GM18909 (cell line): ENCODE data around the gene PPM1M.

ENCODE experiments used
- ATAC-seq: cut with Tn5 transposase; IDR thresholded peaks from one replicate; pipeline ENCODE4 v1.9.1; 2021; ENCODE audit warnings: mild to moderate bottlenecking; ENCODE audit not compliant: unreplicated experiment, poor library complexity

Gene PPM1M, protein sequence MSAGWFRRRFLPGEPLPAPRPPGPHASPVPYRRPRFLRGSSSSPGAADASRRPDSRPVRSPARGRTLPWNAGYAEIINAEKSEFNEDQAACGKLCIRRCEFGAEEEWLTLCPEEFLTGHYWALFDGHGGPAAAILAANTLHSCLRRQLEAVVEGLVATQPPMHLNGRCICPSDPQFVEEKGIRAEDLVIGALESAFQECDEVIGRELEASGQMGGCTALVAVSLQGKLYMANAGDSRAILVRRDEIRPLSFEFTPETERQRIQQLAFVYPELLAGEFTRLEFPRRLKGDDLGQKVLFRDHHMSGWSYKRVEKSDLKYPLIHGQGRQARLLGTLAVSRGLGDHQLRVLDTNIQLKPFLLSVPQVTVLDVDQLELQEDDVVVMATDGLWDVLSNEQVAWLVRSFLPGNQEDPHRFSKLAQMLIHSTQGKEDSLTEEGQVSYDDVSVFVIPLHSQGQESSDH

GRCh38 chr3:52245322-52246263 is at the start of gene PPM1M:
Gene PPM1M, plus strand, starts transcription at chr3:52245759. Its CDS starts 66 bp downstream, at chr3:52245825.
- peak; percentile 34 for ATAC-seq

DNA sequence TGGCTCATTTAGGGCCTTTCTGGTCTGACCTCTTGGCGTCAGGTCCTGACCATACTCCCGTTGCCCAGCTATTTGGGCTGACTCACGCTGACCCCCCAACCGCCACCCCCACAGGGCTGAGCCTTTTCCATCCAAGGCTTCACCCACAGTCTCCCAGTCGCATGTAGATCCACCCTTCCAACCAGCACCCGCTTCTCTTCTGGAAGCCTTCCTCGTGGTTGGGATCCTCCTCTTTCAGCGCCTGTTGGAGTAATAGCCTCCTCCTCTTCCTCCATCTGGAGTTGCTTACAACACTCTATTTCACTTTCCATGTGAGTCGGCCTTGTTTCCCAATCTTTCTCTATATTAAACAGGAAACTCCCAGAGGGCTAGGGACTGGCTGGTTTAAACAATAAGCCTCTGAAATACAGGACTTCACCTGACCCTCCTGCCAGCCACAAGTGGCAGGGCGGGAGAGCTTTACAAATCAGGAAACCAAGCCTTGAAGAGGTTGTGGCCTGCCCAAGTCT is 49.7 kb upstream of the PPM1M start:
- ATAC-seq: no peak

DNA sequence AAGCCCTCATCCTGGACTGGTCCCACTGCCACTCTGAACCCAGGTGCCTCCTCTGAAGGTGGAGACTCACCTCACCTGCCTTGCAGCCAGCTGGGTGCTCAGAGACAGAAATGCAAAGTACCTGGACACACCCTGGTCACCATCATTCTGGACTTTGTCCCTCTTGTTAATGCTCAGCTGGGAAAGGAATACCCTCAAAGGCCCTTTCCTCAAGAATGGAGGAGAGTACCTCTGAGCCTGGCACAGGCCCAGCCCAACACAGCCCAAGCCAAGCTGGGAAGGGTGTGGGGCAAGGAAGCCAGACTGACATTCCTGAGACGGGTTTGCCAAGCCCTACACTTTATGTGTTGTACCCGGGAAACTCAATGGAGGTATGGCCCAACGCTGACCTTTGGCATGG is 48.6 kb upstream of the PPM1M start:
- ATAC-seq: no peak

GRCh38 chr3:52197499-52197841 is 48.1 kb upstream of the PPM1M start:
- no peak for ATAC-seq

- ATAC-seq: peak; percentile 83
Measured at GRCh38 chr3:52197842-52198625, 47.5 kb upstream of the PPM1M start, which contains the start of gene ALAS1. Gene ALAS1, plus strand, starts transcription at chr3:52198160. Its CDS starts 1,082 bp downstream, at chr3:52199242.

- ATAC-seq: no peak
Measured at GRCh38 chr3:52198643-52199608, 46.6 kb upstream of the PPM1M start.

- ATAC-seq: no peak
Measured at GRCh38 chr3:52200981-52201679, 44.4 kb upstream of the PPM1M start.

DNA sequence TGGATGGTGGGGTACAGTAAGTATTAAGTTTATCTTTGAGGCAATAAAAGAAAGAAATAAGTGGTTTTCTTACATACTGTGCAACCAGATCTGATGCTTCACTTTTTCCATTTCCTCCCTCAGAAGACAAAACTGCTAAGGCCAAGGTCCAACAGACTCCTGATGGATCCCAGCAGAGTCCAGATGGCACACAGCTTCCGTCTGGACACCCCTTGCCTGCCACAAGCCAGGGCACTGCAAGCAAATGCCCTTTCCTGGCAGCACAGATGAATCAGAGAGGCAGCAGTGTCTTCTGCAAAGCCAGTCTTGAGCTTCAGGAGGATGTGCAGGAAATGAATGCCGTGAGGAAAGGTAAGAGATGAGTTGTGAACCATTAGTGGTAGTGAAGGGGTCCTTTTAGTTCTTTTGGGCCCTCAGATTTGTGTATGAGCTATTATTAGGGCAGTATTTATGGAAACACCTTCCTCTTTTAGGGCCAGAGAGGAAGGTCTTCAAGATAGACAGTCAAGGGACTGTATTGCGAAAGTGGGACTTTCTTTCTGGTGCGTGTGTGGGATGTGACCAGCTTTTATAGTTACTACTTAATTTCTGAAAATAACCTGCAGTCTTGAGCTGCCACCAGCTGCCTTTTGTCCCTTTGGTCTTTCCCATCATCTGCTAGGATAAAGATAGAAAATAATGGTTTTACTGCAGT is 43.0 kb upstream of the PPM1M start:
- ATAC-seq: no peak

DNA sequence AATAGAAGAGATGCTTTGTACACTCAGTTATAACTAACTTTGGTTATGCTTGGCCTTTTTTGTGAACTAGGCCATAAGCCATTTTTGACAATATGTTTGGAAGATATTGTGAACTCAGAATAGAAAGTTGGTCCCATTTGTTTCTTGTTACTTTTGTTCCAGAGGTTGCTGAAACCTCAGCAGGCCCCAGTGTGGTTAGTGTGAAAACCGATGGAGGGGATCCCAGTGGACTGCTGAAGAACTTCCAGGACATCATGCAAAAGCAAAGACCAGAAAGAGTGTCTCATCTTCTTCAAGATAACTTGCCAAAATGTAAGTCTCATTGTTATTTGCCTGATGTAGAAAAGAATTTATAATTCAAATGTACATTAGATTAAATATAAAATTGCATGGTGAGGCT is 41.9 kb upstream of the PPM1M start:
- no peak for ATAC-seq

DNA sequence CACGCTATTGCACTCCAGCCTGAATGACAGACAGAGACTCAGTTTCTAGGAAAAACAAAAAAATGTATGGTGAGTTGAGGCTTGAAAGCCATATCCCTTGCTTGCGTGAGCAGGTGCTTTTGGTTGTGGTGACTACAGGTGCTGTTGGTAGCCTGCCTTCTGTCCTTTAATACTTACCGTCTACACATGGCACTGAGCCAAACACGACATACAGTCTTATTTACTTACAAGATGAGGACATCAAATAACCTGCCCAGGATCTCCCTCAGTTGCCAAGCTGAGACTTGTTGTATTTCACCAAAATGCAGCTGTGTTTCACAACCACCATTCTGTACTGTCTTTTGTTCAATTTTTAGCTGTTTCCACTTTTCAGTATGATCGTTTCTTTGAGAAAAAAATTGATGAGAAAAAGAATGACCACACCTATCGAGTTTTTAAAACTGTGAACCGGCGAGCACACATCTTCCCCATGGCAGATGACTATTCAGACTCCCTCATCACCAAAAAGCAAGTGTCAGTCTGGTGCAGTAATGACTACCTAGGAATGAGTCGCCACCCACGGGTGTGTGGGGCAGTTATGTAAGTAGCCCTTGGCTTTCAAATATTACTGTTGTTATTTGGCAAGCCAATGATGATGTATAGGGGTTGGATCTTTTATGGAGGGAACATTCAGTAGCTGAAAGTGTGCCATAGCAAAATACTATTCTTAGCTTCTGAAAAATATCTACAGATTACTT is 41.1 kb upstream of the PPM1M start:
- ATAC-seq: no peak

DNA sequence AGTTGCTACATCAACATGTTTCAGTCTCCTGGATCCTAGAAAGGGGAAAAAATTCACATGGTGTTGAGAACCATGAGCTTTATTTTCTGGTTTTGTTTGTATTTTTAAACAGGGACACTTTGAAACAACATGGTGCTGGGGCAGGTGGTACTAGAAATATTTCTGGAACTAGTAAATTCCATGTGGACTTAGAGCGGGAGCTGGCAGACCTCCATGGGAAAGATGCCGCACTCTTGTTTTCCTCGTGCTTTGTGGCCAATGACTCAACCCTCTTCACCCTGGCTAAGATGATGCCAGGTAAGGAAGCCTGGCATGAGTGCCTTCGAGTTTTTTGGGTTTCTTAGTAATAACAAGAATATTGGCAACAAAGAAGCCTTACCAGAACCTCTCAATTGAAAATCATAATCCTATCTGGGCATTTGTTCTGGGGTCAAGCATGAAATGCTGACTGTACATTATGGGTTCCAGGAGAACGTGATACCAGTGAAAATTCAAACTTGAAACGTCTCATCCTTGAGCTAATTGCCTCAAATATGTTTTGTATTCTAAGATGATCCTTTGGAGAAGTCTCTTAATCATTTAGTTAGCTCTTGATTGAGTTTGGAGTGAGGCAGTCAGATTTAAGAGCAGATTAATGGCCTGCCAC is 39.7 kb upstream of the PPM1M start:
- no peak for ATAC-seq

DNA sequence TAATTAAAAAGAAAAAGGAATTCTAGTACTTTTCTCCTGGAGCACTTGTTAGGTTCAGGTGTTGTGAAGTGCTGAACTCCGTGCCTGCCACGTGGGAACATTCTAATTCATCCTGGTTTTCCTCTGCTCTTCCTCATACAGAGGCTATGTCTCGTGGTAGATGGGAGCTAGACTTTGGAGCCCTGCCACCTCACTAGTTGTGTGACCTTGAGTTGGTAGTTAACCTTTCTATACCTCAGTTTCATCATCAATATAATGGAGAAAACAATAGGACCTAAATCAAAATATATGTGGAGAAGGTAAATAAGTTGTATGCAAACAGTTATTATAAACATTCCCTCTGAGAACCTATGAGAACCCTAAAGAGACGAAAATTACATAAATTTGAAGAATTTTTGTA is 37.0 kb upstream of the PPM1M start:
- ATAC-seq: no peak

GRCh38 chr3:52210037-52210436 is 35.5 kb upstream of the PPM1M start:
- no peak for ATAC-seq

DNA sequence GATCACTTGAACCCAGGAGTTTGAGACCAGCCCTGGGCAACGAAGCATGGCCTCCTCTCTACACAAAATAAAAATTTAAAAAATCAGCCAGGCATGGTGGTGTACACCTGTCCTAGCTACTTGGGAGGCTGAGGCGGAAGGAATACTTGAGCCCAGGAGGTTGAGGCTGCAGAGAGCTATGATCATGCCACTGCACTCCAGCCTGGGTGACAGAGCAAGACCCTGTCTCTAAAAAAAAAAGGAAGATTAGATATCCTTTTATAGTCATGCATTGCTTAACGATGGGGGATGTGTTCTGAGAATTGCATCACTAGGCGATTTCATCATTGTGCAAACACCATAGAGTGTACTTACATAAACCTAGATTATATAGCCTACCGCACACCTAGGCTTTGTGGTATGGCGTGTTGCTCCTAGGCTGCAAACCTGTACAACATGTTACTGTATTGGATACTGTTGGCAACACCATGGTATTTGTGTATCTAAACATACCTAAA is 35.0 kb upstream of the PPM1M start:
- ATAC-seq: no peak

DNA sequence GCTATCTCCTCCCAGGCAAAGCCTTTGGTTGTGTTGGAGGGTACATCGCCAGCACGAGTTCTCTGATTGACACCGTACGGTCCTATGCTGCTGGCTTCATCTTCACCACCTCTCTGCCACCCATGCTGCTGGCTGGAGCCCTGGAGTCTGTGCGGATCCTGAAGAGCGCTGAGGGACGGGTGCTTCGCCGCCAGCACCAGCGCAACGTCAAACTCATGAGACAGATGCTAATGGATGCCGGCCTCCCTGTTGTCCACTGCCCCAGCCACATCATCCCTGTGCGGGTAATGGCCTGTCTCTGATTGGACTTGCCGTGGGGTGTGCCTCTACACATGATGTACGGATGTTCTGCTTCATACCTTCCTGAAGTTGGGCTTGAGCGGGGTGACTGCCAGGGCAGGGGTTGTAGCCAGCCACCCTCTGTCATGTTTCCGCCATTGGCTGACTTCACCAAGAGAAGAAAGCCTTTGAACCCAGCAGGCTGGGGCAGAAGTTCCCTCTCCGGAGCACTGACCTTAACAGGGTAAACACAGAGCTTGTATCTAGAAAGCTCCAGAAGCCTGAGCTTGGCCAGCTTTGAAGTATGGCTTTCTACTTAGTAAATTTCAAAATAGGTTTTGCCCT is 34.2 kb upstream of the PPM1M start:
- ATAC-seq: no peak

- no peak for ATAC-seq
Measured at GRCh38 chr3:52213005-52213404, 32.6 kb upstream of the PPM1M start.
